ENCODE data around the gene ZDHHC20. TPM values are rescaled to one million over a fixed set of nuclear protein-coding genes. Genes with fewer than 3 reads are reported as not detected.
"Not testable (repeated sequence)": the region's sequence is repeated elsewhere in the genome, so short reads cannot be mapped to it uniquely, and the experiment has no call there.

Gene ZDHHC20
- total and polyA plus RNA-seq, 8 donors, result 93.2 to 123 (median 114) TPM

GRCh38 chr13:21385710-21386109 is 73.4 kb downstream of the ZDHHC20 start:
- intact Hi-C loops (cut with DNase I), result no loop called here
- H3K9me3 ChIP-seq, result peaks cover 0 to 4% of the 10 kb centered on the region in 2 donors
- no peaks in the 10 kb centered on the region for H3K27me3 ChIP-seq
- H3K27ac ChIP-seq, result no peak overlapping the region
- H3K4me3 ChIP-seq, result no peak overlapping the region
- TF ChIP-seq CTCF (IDR thresholded peaks at IDR 0.05), result no peak
- DNase-seq (no peak), ATAC-seq (no peak)
- no peaks in the 10 kb centered on the region for H3K4me1 ChIP-seq
- H3K36me3 ChIP-seq, result peaks cover 2 to 100% of the 10 kb centered on the region in 2 donors

- Histone ChIP-seq H3K4me1 (no peaks in the 10 kb centered on the region), H3K4me3 (no peak overlapping the region), H3K27me3 (no peaks in the 10 kb centered on the region), H3K9me3 (peaks cover 0 to 4% of the 10 kb centered on the region in 2 donors), H3K36me3 (peaks cover 0 to 100% of the 10 kb centered on the region in 2 donors), H3K27ac (no peak overlapping the region)
- DNase-seq (no peak), ATAC-seq (no peak)
- TF ChIP-seq CTCF (IDR thresholded peaks at IDR 0.05), result no peak
- intact Hi-C loops (cut with DNase I), result no loop called here
Observed at GRCh38 chr13:21383090-21383489, 76.0 kb downstream of the ZDHHC20 start.

- H3K4me3 ChIP-seq; H3K4me1 ChIP-seq; DNase-seq; ATAC-seq; H3K27ac ChIP-seq; H3K9me3 ChIP-seq; H3K27me3 ChIP-seq; intact Hi-C loops (cut with DNase I): not testable (repeated sequence)
- peaks cover 0 to 85% of the 10 kb centered on the region in 2 donors for H3K36me3 ChIP-seq
Observed at GRCh38 chr13:21376998-21377985, 81.8 kb downstream of the ZDHHC20 start.

GRCh38 chr13:21372530-21372929 is 86.6 kb downstream of the ZDHHC20 start:
- no peak for TF ChIP-seq CTCF (IDR thresholded peaks at IDR 0.05)
- intact Hi-C loops (cut with DNase I), result no loop called here
- no peaks in the 10 kb centered on the region for H3K4me1 ChIP-seq
- DNase-seq (no peak), ATAC-seq (no peak)
- H3K36me3 ChIP-seq, result peaks cover 0 to 37% of the 10 kb centered on the region in 2 donors
- H3K27me3 ChIP-seq, result no peaks in the 10 kb centered on the region
- no peak overlapping the region for H3K27ac ChIP-seq
- H3K4me3 ChIP-seq, result no peak overlapping the region
- no peaks in the 10 kb centered on the region for H3K9me3 ChIP-seq

- Histone ChIP-seq H3K36me3 (peaks cover 0 to 26% of the 10 kb centered on the region in 2 donors), H3K27me3 (no peaks in the 10 kb centered on the region), H3K9me3 (no peaks in the 10 kb centered on the region), H3K4me3 (no peak overlapping the region), H3K4me1 (no peaks in the 10 kb centered on the region), H3K27ac (no peak overlapping the region)
- ATAC-seq, result no peak
- TF ChIP-seq CTCF (IDR thresholded peaks at IDR 0.05), result no peak
- intact Hi-C loops (cut with DNase I), result no loop called here
- DNase-seq, result peak in 1 of 4 donors; percentile 16
Observed at GRCh38 chr13:21371011-21371410, 88.1 kb downstream of the ZDHHC20 start.
